ENCODE data around the gene AGBL1.

Gene AGBL1

DNA sequence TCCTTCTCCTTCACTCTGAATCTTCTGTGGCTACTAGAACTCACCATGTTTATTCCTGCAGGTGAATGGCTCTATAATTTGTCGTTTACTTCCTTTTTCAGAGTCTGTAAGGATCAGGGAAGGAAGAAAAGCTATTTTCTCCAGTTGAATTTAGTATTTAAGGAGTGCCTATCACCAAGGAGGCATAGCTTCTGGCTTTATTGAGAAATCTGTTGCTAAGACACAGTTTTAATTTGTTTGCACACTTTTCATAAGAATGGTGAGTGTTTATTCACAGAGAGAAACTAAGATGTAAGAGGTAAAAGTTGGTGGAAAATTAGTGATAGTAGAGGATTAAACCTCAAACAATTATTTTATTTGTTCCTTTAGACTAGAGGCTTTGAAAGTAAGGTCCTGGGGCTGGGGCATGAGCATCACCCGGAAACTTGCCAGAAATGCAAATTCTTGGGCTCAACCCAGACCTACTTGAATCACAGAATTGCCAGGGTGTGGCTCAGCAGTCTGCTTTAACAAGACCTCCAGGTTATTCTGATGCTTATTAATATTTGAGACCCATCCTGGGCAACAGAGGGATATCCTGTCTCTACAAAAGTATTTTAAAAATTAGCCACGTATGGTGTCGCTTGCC is 461.3 kb downstream of the AGBL1 start:
- no peak for DNase-seq

DNA sequence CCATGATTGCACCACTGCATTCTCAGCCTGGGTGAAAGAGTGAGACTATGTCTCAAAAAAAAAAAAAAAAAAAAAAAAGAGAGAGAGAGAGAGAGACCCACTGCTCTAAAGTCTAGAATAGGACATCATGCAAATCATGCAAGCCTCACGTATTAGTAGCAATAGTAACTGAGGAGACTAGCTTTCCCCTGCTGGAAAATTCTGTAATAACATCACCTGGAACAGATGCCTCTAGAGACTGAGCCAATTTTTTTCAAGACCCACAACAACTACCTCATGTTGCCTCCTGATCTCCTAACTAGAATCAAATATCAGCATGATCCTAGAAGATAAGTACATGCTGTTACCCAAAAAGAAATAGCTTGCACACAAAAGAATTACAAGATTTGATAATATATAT is 461.9 kb downstream of the AGBL1 start:
- DNase-seq = no peak

- DNase-seq = no peak
Measured at GRCh38 chr15:86550075-86550474, 470.4 kb downstream of the AGBL1 start.

GRCh38 chr15:86553108-86553507 is 473.4 kb downstream of the AGBL1 start:
- no peak for DNase-seq

- no peak for DNase-seq
Measured at GRCh38 chr15:86555098-86555497, 475.4 kb downstream of the AGBL1 start.

- DNase-seq = no peak
Measured at GRCh38 chr15:86555939-86556338, 476.3 kb downstream of the AGBL1 start.

DNA sequence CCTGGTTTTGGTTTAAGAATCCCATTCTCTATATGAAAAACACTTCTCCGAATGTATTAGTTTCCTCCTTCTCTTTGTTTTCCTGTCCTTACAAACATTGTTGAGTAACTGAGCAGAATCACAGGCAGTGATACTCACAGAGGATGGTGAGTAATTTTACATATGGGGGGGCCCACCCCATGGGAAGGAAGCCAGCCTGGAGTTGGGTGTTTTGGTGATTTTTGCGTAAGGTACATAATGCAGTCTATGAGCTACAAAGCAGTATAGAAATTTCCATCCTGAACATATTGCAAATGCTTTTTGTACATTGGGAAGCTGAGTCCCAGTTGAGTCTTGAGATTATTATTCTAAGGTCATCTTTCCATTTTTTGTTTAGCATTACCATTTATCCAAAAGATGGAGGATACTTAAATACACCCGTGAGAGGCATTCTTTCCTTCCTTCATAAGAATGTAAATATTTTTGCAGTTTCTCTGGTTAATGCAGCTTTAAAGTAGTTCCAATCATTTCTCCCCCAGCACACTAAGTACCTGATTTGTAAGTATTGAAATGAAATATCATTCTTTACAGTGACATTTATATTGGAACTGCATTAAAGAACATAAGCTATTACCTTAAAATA is 476.8 kb downstream of the AGBL1 start:
- DNase-seq = no peak

DNA sequence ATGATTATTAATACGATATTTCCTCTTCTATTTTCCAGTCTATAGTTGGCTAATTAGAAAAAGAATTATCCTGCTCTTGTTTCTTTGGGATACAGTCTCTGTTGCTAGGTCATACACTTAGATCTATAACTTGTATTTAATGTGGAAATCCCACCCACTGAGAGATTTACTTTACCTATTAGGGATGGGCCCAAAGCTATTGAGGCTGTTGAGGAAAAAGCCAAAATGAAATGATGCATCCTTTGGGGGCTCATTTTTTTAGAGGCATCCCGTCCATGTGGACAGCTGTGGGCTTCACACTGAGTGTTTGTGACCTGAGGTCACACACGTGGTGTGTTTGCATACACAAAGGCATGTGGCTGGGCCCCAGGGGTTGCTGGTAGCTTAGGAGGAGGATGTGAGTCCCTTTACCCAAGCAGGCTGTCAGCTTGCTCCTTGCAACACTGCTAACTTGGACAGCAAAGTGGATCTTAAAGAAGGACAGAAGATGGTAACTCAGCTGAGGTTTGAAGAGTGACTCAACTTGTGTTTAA is 477.4 kb downstream of the AGBL1 start:
- no peak for DNase-seq

GRCh38 chr15:86558252-86558651 is 478.6 kb downstream of the AGBL1 start:
- DNase-seq = no peak

GRCh38 chr15:86558686-86559085 is 479.0 kb downstream of the AGBL1 start:
- no peak for DNase-seq

GRCh38 chr15:86568378-86568777 is 488.7 kb downstream of the AGBL1 start:
- no peak for DNase-seq

- DNase-seq = no peak
Measured at GRCh38 chr15:86570738-86571137, 491.1 kb downstream of the AGBL1 start.

DNA sequence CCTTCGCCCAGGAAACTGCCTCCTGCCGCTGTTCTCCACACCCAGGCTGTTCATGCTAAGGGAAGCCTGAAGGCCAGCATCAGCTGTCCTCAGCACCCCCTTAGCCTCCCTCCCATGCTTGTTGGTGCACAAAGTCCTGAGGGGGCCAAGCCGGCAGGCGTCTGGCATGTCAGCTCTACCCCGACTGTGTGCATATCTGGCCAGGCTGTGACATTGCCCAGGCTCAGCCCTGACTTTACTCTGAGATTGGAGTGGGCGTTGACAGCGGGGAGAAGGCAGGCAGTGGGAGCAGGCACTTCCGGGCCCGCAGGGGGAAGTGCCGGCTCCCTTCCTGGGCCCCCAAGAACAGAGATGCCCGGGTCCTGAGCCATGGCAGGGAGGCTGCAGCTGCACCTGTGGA is 492.2 kb downstream of the AGBL1 start:
- no peak for DNase-seq

- DNase-seq = no peak
Measured at GRCh38 chr15:86572368-86572841, 492.7 kb downstream of the AGBL1 start.

DNA sequence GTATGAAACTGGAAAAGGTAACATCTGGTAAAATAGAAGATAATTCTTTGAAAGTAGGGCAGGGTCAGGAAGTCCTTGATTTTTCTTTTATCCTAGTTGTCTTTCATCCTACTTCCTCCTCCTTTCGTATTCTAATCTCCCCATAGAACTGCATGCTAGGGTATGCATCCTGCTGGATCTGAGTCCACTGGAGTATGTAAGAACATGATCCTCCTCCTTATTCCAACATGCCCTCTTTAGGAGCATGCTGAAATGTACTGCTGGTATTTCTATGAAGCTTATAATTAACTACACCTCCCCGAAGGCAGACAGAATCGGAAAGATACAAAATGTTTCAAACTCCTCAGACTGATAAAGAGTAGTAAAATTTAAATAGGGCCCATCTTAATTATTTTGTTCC is 493.8 kb downstream of the AGBL1 start:
- DNase-seq = no peak

DNA sequence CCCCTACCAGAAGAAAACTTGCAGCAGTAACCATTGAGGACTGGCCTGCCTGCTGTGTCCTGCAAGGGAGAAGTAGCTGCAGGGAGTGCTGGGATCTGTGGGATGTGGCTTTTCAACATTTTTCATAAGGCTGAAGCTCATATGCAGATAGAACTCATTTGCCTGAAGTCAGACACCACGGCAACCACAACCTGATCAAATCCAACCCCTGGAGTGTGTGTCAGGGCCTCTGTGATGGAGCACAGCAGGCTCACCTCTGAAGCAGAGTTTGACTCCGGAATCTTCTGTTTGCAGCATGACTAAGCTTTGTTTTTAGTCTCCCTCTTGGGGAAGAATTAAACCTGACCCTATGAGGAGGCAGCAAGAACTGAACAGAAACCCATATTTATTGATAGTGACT is 508.7 kb downstream of the AGBL1 start:
- no peak for DNase-seq

- no peak for DNase-seq
Measured at GRCh38 chr15:86590461-86590860, 510.8 kb downstream of the AGBL1 start.

DNA sequence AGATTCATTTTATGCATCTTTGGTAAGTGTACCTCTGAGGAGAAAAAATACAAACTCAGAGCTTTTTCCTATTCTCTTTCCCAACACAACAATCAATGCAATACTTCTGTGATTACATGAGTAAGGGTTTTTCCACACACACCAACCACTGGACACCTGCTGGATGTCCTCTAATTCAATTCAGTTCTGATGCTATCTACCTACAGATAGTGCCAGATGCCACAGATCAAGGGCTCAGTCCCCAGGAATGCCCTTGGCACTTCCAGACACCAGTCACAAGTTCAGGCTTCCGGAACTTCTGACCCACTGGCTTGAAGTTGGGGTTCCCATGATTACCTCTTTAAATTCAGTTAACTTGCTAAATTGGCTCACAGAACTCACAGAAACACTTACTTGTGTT is 511.5 kb downstream of the AGBL1 start:
- DNase-seq = no peak

- DNase-seq = no peak
Measured at GRCh38 chr15:86591994-86592735, 512.5 kb downstream of the AGBL1 start.

GRCh38 chr15:86595741-86596140 is 516.1 kb downstream of the AGBL1 start:
- DNase-seq = no peak

DNA sequence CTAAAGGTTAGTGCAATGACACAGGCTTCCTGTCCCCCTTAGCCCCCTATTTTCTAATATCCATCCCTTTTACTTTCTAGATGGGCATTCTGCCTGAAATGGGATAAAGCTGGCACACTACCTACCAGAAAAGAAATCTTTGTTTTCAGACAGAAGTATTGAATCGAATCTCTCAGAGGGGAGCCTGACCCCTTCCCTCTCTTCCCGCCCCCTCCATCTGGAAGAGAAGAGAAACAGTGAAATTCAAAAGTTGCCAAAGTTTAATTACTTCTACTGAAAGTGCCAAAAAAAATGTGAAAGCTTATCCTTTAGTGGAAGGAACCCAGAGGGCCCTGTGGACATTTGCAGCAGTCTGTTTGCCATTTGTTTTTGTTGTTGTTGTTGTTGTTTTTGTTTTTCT is 523.8 kb downstream of the AGBL1 start:
- DNase-seq = no peak

DNA sequence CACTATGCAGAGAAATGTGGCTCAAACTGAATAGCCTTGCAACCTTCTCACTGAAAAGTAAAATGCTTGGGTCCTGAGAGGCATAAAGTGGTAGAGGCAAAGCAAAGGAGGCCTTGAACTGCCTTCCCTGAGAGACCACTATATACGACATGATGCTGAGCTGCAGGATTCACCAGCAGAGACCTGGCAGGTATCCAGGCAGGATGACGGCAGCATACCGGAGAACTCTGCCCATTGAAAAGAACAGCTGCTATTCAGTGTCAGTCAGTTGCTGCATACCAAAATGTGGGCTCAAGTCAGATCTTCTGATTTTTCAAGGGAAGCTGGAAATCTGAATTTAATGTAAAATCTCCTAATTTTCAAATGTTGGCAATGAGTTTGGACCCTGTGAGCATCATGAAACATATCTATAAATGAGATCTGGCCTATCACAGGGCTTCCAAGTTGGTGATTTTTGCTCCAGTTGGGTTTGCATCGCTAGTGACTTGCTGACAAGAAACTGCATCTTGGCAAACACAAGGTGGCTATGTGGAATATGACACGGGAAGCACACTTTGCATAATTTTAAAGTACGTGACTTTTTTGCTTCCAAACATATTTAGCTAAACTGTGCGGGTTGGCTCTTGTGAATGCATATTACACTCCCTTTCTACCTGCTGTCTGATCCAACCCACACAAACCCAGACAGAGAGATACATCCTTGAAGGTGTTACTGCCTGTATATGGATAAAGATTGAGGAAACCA is 529.0 kb downstream of the AGBL1 start:
- no peak for DNase-seq

- no peak for DNase-seq
Measured at GRCh38 chr15:86609275-86609674, 529.6 kb downstream of the AGBL1 start.
